Adrenal gland (tissue), 5 donors: ENCODE measurements around the gene PDX1.

ENCODE experiments used
- POLR2A ChIP-seq, 2 donors: fragments of 450-650 bp; IDR thresholded peaks; one replicate each; pipeline ENCODE4 v1.6.1; 2017; ENCODE audit warnings: antibody characterized with exemption in 2 of 2, mild to moderate bottlenecking in 2 of 2, moderate library complexity in 1 of 2
- TF ChIP-seq, protein P1 (sequence below), 6 experiments: fragments of 450-650 bp in 4 of 6; fragments of 200-600 bp in 2 of 6; sonication (generic) in 1 of 6; IDR thresholded peaks; 1 replicate in 5 of 6; 2 replicates in 1 of 6; pipeline versions ENCODE4 v1.5.1 to v1.8.0; 2016 to 2021; ENCODE audit warnings: antibody characterized with exemption in 6 of 6, mild to moderate bottlenecking in 2 of 6, moderate library complexity in 1 of 6
- donor health status: DM: no; HTN: no; CAD: no.

DNA sequence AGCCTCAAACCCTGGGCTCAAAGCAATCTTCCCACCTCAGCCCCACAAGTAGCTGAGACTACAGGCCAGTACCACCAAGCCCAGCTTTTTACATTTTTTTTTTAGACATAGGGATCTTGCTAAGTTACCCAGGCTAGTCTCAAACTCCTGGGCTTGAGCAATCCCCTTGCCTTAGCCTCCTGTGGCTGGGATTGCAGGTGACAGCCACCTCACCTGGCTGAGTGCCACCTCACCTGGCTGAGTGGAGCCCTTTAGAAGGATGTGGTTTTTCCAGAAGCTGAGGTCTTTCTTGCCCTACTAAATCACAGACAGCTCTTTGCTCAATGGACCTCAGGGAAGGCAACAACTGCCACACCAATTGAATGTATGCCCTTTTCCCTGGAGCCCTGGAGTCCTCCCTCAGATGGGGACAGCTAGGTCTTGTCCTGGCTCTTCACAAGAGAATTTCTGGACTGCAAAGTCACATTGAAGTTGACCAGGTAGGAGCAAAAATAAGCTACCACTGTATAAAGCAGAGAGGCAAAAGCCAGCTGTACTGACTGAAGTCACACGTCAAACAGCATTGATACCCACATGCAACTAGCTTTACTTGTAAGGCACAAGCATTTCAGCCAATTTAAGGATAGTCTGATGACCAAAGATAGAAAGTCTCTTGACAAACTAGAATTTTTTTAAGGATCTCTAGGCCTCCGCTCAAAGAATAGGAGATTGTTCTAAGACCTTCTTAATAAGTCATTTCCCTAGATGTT is 14.0 kb downstream of the PDX1 start:
- TF ChIP-seq, protein P1, sequence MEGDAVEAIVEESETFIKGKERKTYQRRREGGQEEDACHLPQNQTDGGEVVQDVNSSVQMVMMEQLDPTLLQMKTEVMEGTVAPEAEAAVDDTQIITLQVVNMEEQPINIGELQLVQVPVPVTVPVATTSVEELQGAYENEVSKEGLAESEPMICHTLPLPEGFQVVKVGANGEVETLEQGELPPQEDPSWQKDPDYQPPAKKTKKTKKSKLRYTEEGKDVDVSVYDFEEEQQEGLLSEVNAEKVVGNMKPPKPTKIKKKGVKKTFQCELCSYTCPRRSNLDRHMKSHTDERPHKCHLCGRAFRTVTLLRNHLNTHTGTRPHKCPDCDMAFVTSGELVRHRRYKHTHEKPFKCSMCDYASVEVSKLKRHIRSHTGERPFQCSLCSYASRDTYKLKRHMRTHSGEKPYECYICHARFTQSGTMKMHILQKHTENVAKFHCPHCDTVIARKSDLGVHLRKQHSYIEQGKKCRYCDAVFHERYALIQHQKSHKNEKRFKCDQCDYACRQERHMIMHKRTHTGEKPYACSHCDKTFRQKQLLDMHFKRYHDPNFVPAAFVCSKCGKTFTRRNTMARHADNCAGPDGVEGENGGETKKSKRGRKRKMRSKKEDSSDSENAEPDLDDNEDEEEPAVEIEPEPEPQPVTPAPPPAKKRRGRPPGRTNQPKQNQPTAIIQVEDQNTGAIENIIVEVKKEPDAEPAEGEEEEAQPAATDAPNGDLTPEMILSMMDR (IDR thresholded peaks at IDR 0.05) = no peak
- TF ChIP-seq POLR2A (IDR thresholded peaks at IDR 0.05) = no peak
